ENCODE data around the gene LCT.

Gene LCT

DNA sequence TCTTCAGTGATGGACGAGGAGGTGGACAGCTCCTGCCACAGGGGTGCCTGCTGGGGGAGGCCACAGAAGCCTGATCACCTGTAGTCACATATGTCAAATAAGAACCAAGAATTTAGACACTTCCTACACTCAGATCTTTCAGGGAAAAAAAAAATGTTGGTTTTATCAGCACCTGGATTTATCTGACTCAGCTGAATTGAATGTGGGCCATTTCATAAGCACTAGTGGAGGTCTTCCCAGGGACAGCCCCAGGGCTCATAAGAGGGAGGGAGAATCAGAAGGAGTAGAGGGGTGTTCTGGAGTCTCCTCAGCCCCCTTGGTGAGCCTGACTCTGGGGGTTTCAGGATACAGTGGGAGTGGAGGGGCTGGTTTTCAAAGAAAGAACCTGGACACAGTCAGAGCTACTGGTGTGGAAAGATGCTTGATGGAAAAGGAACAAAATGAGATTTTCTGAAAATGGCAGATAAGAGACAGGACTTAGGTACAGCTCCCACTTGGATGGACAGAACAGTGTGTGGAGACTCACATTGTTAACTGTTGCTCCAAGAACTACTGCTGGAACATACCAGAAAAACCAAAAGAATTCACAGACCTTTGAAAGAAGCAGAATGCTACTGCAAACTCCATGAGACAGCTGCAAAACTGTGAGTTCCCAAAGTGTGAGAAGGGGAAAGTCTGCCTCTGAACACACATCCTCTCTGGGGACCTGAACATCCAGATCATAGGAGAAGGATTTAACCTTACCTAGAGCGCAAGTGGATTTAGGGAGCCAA lies 45.4 kb downstream of the LCT start:
- ATAC-seq (ENCODE audit: low read depth) (peak; percentile 42; the same call in 2 of the 3 replicates), DNase-seq (ENCODE audit: low spot score) (no peak)
- Histone ChIP-seq H3K36me3 (ENCODE audit: low read depth) (no peaks in the 10 kb centered on the region), H3K4me3 (ENCODE audit: severe bottlenecking) (no peak overlapping the region), H3K4me1 (ENCODE audit: insufficient read depth, poor library complexity, severe bottlenecking) (no peaks in the 10 kb centered on the region), H3K27me3 (ENCODE audit: insufficient read depth, poor library complexity, severe bottlenecking) (no peaks in the 10 kb centered on the region), H3K9me3 (ENCODE audit: severe bottlenecking) (no peaks in the 10 kb centered on the region), H3K27ac (ENCODE audit: poor library complexity, severe bottlenecking) (no peak overlapping the region)
- TF ChIP-seq, protein P1, sequence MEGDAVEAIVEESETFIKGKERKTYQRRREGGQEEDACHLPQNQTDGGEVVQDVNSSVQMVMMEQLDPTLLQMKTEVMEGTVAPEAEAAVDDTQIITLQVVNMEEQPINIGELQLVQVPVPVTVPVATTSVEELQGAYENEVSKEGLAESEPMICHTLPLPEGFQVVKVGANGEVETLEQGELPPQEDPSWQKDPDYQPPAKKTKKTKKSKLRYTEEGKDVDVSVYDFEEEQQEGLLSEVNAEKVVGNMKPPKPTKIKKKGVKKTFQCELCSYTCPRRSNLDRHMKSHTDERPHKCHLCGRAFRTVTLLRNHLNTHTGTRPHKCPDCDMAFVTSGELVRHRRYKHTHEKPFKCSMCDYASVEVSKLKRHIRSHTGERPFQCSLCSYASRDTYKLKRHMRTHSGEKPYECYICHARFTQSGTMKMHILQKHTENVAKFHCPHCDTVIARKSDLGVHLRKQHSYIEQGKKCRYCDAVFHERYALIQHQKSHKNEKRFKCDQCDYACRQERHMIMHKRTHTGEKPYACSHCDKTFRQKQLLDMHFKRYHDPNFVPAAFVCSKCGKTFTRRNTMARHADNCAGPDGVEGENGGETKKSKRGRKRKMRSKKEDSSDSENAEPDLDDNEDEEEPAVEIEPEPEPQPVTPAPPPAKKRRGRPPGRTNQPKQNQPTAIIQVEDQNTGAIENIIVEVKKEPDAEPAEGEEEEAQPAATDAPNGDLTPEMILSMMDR (IDR thresholded peaks at IDR 0.05; ENCODE audit: poor library complexity, severe bottlenecking) = no peak

DNA sequence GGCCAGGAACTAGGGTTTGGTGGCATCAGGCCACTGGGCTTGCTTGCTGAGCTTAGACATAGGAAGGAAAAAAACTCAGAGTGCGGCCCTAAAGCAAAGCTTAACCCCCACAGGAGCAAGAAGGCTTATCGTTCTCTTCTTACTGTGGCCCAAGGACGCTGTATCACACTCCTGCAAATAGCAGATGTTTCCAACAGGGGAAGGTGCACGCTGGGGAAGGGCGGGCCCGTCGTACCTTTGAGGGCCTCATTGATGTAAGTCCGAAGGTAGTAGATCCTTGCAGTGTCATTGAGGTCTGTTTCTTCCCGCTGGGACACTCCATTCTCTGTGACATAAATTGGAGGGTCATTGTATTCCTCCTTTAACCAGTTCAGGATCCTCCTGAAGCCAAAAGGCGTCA lies 46.6 kb downstream of the LCT start:
- no peak for ATAC-seq (ENCODE audit: low read depth)

DNA sequence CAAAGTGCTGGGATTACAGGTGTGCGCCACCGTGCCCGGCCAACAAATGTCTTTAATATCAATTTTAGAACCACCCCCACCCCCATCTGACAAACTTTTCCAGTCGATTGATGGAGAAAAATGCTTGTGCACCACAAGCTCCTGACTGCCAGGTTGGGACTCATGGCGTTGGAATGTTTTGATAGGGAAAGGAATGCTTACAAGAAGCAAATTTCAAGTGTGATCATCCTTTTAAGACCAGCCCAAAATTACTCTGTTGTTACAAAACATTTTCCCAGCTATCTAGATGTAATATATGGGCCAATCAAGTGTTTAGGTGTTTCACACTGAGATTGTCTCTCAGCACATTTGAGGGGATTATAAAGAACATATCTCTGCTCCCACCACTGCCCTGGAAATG lies 50.2 kb downstream of the LCT start:
- no peak overlapping the region for H3K27ac ChIP-seq (ENCODE audit: poor library complexity, severe bottlenecking)
- TF ChIP-seq, protein P1 (IDR thresholded peaks at IDR 0.05; ENCODE audit: poor library complexity, severe bottlenecking) = no peak
- ATAC-seq (ENCODE audit: low read depth) (peak; percentile 69), DNase-seq (ENCODE audit: low spot score) (no peak)
- H3K27me3 ChIP-seq (ENCODE audit: insufficient read depth, poor library complexity, severe bottlenecking) = no peaks in the 10 kb centered on the region
- H3K4me3 ChIP-seq (ENCODE audit: severe bottlenecking) = no peak overlapping the region
- H3K4me1 ChIP-seq (ENCODE audit: insufficient read depth, poor library complexity, severe bottlenecking) = no peaks in the 10 kb centered on the region
- H3K36me3 ChIP-seq (ENCODE audit: low read depth) = peaks cover 41% of the 10 kb centered on the region
- no peaks in the 10 kb centered on the region for H3K9me3 ChIP-seq (ENCODE audit: severe bottlenecking)

More for the DNA sequence above, 46.6 kb downstream of the LCT start:
- TF ChIP-seq, protein P1 (IDR thresholded peaks at IDR 0.05; ENCODE audit: poor library complexity, severe bottlenecking) = no peak
- Histone ChIP-seq H3K9me3 (ENCODE audit: severe bottlenecking) (no peaks in the 10 kb centered on the region), H3K4me1 (ENCODE audit: insufficient read depth, poor library complexity, severe bottlenecking) (no peaks in the 10 kb centered on the region), H3K36me3 (ENCODE audit: low read depth) (peaks cover 7% of the 10 kb centered on the region), H3K4me3 (ENCODE audit: severe bottlenecking) (no peak overlapping the region), H3K27me3 (ENCODE audit: insufficient read depth, poor library complexity, severe bottlenecking) (no peaks in the 10 kb centered on the region), H3K27ac (ENCODE audit: poor library complexity, severe bottlenecking) (no peak overlapping the region)
- DNase-seq (ENCODE audit: low spot score) = no peak

DNA sequence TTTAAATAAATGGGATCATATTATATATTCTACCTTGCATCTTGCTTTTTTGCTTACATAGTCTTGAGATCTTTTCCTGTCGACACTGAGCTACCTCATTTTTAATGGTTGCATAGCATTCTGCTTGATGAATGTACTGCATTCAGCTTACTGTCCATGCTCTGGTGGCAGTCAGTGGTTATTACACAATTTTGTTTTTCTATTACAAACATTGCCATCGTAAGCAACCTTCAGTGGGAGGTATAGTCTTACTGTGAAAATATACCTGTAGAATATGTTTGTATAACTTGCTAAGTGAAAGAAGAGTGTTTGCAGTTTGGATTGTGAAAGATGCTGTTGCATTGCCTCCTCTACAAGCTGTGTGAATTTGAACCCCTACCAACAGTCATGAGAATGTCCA lies 52.0 kb downstream of the LCT start:
- Histone ChIP-seq H3K9me3 (ENCODE audit: severe bottlenecking) (no peaks in the 10 kb centered on the region), H3K27ac (ENCODE audit: poor library complexity, severe bottlenecking) (no peak overlapping the region), H3K4me3 (ENCODE audit: severe bottlenecking) (no peak overlapping the region), H3K4me1 (ENCODE audit: insufficient read depth, poor library complexity, severe bottlenecking) (no peaks in the 10 kb centered on the region), H3K36me3 (ENCODE audit: low read depth) (peaks cover 59% of the 10 kb centered on the region), H3K27me3 (ENCODE audit: insufficient read depth, poor library complexity, severe bottlenecking) (no peaks in the 10 kb centered on the region)
- DNase-seq (ENCODE audit: low spot score) (no peak), ATAC-seq (ENCODE audit: low read depth) (no peak)
- TF ChIP-seq, protein P1 (IDR thresholded peaks at IDR 0.05; ENCODE audit: poor library complexity, severe bottlenecking) = no peak

DNA sequence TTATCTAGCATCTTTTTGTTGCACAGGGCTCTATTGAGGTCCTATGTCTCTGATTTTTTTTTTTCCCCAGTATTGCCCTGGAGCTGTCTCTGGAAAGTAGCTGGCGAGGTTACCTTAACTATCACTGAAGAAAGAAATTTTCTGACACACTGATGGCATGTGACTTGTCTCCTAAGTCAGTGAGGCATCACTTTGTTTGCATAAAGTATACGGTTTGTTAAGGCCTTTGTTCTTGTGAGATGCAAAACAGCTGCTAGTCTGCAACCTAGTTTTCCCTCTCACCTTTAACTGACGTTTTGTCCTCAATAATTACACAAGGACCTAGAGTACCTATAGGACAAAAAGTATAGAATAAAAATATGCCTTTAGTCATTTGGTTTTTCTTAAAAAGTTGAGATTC lies 53.5 kb downstream of the LCT start:
- H3K9me3 ChIP-seq (ENCODE audit: severe bottlenecking) = no peaks in the 10 kb centered on the region
- no peak overlapping the region for H3K27ac ChIP-seq (ENCODE audit: poor library complexity, severe bottlenecking)
- no peak overlapping the region for H3K4me3 ChIP-seq (ENCODE audit: severe bottlenecking)
- TF ChIP-seq, protein P1 (IDR thresholded peaks at IDR 0.05; ENCODE audit: poor library complexity, severe bottlenecking) = no peak
- no peak for ATAC-seq (ENCODE audit: low read depth)
- DNase-seq (ENCODE audit: low spot score) = no peak
- H3K27me3 ChIP-seq (ENCODE audit: insufficient read depth, poor library complexity, severe bottlenecking) = no peaks in the 10 kb centered on the region
- no peaks in the 10 kb centered on the region for H3K4me1 ChIP-seq (ENCODE audit: insufficient read depth, poor library complexity, severe bottlenecking)
- H3K36me3 ChIP-seq (ENCODE audit: low read depth) = peaks cover 73% of the 10 kb centered on the region
